GM21367 (cell line): ENCODE data around the gene AGER.
A peak's percentile ranks its signal among the peaks of the same experiment; 100 is the strongest.
"Not testable (repeated sequence)": the region's sequence is repeated elsewhere in the genome, so short reads cannot be mapped to it uniquely, and the experiment has no call there.

Experiments
- ATAC-seq: cut with Tn5 transposase; IDR thresholded peaks from one replicate; pipeline ENCODE4 v1.9.1; 2021; ENCODE audit not compliant: unreplicated experiment

The AGER gene

DNA sequence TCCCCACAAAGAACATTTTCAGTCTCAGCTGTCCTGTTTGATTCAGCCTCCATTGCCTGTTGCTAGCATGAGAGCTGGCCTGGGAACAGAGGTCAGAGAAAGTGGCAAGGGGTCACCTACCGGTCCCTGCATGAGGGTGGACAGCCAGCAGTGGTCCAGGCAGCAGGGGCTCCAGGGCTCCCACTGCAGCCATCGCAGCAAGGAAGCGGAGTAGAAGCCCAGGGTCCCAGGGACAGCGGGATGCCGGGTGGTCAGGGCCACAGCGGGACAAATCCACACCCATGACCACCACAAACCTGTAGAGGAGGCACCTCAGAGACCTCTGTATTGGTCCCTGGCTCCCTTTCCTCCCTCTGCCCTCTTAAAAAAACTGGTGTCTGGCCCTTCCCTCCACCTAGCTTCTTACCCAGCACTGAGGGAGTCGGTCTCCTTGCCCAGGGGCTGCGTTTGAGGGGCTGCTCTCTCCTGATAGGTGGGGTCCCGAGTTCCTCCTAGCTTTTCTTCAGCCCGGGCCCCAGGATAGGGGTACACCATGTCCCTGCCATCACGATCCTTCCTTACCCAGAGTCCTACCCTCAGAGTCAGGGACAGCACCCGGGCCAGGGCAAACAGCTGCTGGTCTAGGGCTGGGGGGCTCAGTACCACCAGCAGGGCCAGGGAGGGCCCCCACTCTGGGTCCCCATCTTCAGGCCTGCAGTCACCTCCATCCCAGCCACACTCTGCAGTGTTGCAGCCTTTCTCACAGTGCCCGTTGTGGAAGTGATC is 16.8 kb upstream of the AGER start:
- no peak for ATAC-seq

DNA sequence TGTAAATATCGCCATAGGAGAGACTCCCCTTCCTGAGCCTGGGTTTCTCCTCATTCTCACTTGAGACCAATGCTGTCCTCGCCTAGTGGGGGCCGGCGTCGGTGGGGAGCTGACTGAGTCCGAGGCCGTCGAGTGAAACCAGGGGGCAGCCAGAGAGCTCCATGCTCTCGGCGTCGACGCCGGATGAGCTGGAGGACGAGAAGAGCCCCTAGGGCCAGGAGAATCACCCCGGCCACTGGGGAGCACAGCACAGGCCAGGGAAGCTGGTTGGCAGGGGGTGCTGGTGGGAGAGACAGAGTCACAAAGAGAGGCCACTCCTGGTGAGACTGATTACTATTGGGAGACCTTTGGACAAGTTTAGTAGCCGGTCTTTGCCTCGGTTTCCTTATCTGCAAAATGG is 14.8 kb upstream of the AGER start:
- ATAC-seq, result no peak

DNA sequence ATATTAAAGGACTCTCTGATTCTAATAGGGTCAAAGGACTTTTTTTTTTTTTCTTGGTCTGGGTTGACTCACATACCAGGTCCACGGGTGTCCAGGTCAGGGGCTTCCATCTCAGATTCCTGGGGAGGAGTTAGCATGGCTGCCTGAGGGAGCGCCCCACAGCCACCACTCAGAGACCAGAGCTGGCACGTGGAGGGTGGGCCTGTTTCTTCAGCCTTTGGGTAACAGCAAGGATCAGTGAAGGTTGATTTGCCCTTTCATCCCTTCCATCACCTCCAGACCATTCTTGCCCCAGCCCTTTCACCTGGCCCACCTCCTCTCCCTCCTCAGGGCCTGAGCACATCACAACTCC is 14.3 kb upstream of the AGER start:
- no peak for ATAC-seq

DNA sequence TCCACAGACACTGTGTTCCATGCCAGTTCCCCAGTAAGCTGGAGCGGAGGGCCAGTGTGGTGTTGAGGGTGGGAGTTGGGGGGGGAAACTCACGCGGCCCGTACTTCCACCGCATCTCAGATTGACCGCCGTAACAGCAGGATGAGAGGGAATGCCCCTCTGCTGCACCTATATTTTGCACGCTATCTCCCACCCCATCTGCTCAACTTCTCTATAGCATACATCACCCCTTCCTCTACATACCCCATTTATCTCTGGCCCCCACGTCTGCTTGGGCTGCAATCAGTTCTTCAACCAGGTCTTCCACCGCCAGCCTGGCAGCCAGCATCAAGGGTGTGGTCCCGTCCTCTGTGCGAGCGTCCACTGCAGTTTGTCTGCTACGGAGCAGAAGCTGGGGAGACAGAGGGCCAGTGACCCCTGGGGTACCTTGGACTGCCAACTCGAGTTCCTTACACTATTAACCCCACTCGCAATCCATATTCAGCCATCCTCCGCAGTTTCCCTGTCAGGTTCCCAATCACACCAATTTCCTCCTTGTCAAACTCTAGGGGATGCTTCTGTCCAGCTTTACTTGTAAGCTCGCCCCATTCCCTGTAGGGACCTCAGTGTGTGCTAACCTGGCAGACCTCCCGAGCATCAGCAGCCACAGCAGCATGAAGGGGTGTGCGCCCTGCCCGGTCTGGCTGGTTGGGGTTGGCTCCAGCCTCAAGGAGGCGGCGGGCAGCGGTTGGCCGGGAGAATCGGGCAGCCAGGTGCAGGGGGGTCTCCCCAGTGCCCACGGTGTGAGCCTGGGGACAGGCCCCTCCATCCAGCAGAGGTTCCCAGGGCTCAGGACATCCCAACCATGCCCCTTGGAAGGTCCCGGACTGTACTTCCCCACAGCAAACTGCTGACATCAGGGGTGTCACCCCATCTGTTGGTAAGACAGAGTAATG is 12.9 kb upstream of the AGER start:
- no peak for ATAC-seq

DNA sequence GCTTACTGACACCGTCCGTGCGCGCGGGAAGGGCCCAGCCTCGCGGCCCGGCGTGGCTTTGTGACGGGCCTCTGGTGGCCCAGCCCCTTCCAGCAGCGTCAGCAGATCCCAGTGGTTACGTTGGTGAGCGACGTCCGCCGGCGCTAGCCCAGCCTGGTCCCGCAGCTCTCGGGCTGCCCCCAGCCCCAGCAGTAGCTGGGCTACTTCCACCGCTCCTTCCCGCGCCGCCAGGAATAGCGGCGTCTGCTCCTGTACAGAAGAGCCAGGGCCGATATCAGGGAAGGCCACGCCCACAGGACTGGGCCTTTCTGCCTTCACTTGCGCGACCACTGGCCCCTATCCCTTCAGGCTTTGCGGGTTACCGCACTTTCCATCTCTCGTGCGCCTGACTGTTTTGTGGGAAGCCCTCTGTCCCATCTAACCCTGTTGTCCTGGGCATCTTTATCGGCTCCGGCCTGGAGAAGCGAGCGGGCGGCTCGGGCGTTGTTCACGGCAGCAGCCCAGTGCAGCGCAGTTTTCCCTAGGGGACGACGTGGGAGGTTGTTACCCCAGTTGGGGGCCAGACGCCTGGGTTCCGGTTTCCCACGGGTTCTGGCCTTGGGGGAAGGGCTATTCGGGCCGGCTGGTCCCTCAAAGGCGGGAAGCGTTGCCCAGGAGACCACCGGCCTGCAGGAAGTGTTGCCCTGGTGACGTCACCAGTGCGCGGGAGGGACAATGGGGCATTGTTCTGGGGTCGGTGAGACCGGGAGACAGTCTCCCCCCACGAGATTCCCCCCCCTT is 12.0 kb upstream of the AGER start:
- peak; percentile 72 for ATAC-seq

DNA sequence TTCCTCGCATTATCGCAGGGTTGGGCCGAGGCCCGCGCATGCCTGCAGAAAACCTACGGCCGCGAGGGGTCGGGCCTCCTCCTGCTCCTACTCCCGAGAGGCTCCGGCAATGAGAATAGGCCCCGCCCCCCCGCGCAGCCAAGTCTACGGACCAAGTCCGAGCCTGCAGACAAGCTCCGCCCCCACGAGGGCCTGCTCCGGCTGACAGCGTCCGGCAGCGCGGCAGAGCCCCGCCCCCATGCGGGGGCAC is 11.5 kb upstream of the AGER start:
- peak; percentile 68 for ATAC-seq

DNA sequence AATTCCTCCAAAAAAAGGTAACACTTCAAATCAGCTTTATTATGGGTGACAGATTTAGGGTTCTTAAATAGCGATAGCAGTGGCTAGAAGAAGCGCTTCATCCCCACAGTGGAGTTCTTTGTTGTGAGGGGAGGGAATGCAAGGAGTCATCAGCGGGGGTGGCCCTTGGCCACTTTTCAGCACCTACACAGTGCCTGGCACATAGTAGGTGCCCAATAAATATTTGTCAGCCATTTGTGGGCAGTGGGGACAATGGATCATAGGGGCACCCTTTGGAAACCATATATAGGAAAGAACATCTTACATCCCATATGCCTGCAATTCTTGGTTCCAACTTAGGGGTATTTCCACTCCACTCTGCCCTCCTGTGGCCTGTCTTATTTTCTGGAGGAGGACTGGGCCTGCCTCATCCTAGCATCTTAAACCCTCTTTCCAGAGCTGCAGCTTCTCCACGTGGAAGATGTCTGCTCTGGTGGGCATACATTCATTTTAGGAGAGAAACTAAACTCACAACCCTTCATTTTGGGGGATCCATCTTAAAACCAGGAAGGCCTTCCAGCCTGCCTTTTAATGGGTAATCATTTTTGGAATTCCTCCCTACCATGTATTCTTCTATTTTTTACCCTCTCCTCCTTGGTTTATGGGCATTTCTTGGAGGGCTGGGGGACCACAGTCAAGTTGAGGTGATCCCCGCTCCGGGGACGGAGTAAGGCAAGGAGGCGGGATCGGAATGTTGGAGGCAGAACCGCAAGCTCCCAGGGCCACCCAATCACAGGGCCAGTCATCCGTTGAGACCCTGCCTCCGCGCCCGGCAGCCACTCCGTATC is 11.0 kb upstream of the AGER start:
- no peak for ATAC-seq

DNA sequence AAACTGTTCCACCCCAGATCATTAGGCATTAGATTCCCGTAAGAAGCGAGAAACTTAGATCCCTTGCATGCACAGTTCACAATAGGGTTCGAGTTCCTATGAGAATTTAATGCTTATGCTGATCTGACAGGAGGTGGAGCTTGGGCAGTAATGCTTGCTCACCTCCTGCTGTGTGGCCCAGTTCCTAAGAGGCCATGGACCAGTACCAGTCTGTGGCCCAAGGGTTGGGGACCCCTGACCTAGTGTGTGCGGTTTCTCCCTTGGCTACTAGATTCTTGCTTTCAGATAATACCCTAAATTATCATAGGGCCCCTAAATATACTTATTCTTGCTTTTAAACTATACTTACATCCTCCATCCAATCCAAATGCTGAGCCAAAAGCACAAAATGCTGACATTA is 10.3 kb upstream of the AGER start:
- ATAC-seq, result no peak

DNA sequence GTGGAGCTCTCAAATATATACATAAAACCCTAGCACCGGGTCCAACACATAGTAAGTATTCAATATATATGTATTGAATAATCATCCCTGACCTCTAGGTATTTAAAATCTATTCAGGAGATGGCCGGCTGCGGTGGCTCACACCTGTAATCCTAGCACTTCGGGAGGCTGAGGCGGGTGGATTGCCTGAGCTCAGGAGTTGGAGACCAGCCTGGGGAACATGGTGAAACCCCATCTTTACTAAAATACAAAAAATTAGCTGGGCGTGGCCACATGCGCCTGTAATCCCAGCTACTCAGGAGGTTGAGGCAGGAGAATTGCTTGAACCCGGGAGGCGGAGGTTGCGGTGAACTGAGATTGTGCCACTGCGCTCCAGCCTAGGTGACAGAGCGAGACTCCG is 9.0 kb upstream of the AGER start:
- not testable (repeated sequence) for ATAC-seq

DNA sequence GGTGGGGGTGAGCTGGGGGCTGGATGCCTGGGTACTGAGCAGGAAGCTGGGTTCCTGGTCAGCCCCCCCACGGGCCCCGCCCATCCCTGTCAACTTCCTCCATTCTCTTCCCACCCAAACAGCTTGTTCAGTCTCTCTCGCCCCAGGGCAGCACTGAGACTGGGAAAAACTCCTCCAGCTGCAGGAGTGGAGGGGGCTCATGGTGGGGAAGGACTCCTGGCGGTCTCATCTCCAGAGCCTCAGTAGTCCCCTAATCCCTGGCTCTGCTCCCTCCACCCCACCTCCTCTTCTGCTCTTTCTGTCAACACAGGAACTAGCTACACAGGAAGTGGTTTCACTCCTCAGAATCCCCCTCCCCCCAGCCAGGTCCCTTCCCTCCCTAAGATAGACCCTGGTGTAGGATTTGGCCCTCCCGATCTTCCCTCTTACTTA is 8.6 kb upstream of the AGER start, which contains the start of gene GPSM3:
Gene GPSM3, minus strand, starts transcription at position 36 of the 432 bp plus-strand sequence. CDS start 130 bp downstream, outside the sequence.
- no peak for ATAC-seq

DNA sequence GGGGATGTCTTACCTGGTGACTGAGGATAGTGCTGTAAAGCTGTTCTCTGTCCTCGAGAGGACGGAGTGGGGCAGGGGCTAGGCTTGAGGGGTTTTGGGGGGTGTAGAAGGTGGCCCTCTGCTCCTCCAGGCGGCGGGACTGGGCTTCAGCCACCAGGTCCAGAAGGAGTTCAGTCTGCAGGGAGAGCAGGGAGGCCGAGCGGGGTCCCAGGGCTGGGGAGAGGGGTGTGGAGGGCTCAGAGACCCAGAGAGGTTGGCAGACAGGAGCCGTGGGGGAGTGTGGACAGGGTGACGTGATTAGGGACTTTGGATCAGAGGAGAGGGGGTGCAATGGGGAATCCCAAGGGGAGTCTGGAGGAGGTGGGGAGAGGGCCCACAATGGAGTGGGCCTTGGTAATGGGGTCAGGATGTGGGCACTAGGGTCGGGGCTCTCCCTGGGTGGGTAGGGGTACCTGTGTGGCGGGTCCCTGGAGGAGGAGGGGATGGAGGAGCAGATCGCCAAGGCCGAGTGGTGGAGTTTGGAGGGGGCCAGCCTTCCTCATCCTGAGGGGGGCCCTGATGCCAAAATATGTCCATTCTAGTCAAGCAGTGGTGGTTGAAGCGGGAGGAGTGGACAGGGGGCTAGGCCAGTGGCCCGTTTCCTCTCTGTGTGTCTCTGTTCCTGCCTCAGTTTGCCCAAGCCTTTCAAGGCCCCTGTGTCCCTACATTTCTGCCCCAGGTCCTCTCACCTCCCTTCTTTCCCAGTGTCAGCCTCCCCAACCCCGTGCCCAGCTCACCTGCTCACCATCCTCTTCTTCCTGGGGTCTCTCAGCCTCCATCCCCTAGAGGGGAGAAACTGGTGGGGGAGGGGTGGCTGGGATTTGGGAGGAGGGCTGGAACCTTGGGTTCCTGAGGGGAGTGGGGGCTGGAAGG is 7.9 kb upstream of the AGER start:
- ATAC-seq, result no peak

DNA sequence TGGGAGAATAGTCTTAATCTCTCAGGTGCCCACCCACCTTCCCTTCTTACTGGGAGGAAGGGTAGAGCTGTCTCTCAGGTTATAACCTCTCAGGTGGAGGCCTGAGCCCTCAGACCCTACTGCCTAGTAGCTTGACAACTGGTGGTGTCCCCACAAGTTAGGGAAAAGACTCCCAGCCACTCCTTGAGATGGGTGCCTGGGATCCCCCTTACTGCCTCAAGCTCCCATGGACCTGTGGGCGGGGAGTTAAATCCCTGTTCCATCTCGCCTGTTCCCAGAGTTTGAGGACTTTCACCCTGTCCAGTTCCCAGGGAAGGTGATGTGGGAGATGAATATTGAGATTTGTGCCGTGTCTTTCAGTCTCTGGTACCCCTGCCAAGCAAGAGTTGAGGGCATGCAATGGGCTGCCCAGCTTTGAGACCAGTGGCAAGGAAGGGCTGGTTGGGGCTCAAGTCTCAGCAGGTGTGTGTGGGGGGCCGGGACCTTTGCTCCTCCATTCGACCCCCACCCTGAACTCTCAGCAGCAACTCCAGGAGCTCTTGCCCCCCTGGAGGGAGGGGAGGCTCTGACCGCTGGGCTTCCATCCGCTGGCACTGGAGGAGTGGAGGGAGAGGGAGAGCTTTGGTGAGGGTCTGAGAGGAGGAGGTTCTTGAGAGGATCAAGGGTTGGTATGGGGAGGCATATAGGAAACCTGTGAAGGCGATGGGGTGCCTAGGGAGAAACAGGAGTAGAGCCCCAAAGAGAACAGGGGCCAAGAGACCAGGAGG is 7.0 kb upstream of the AGER start:
- no peak for ATAC-seq

DNA sequence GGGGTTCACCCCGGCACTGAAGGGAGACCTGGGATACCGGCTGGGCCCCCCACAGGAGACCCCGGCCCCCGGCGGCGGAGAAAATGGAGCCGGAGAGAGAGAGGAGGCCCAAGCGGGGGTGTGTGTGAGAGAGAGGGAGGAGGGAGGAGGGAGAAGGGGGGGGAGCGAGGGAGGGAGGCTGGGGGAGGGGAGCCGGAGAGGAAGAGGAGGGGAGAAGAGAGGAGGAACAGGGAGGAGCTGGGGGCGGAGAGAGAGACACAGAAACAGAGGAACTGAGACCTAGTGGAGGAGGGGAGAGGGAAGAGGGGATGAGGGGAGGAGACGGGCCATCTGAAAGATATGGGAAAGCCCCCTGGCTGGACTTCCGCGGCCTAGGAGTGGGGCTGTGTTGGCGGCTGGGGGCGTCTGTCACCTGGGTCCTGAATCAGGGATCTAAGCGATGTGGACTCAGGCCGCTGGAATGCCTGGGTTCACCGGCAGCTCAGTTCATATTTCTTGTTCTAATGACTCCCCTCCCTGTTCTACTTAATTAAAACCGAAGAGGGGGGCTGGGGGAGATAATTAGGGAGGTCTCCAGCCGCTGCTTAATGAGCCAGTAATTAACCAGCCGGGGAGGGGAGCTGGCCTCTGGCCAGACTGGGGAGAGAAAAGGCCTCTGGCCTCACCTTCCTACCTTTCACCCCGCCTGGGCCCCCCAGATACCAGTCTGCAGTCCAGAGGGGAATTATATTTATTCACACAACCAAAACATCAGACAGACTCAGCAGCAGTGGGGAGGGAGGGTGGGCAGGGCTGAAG is 6.2 kb upstream of the AGER start, which contains the start of gene PBX2:
Gene PBX2, minus strand, starts transcription at position 149 of the 798 bp plus-strand sequence. CDS start 287 bp downstream, outside the sequence.
- peak; percentile 40 for ATAC-seq

DNA sequence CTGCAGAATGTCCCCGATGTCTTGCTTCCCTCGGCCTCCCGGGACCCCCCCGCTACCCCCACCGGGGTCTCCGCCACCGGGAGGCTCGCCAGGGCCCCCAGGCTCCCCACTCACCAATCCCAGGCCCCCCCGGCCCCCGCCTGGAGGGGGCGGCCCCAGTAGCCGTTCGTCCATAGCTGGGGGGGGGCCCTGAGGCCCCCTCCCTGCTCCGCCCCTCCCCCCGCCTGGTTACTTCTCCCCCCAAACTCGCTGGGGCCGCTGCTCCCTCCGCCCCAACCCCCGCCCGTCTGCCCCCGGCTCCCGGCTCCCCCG is 5.6 kb upstream of the AGER start:
- no peak for ATAC-seq

DNA sequence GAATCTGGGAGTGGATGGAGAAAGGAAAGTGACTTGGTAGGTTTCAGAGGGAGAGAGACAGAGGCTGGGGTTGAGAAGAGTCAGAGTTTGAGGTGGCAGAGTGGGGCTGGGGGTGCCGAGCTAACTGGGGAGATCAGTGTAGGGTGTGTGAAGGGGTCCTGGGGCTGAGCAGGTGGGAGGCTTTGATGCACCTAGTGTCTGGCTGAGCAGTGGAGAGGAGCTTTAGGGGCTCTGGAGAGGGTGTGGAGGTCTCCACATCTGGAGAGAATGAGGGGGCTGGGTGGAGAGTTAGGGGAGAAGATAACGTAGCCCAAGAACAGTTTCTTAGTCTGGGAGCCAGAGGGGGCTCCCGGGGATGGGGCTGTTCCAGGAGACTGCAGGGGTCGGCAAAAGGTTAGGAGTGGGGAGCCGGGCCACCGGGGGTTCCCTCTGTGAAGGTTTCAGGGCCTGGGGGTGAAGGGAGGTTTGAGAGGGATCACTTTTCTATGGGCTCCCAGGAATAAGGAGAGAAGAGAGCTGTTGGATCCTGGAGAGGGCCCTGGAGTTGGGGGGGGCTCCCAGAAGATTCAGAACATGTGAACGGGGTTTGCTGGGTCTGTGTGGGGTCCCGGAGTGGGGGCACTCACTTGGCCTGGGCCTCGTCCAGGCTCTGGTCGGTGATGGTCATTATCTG is 5.2 kb upstream of the AGER start:
- no peak for ATAC-seq

DNA sequence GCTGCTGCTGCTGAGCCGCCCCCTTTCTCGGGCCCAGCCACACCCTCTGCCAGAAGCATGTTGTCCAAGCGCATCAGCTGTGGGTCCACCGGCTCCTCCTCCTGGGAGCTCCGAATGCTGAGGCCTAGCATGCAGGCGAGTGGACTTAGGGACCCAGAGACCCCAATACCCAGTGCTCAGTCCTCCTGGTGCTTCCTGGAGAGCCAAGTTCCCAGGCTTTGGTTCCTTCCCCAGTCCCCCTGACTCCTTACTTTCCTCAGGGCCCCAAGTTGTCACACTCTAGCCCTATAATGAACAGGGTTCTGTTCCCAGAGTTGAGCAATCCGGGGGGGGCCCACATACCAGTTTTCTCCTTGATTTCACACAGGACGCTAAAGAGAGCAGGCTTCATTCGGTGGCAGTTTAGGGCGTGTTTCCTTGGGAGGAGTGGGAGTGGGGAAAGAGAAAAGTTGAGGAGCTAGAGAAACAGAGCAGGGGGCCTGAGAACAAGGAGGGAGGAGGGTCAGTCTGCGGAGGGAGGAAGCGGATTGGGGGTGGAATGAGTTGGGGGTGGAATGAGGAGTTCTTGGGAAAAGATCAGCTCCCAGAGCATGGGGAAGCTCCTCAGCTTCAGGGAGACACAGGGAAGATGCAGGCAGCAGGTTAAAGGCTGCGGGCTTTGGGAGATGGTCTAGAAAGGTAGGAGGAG is 4.5 kb upstream of the AGER start:
- ATAC-seq, result no peak
